ENCODE results near the gene PSD2.

- TF ChIP-seq POLR2AphosphoS5 (IDR thresholded peaks at IDR 0.05; ENCODE audit: low read depth, low read length) = no peak
- TF ChIP-seq FOXP2 (optimal IDR thresholded peaks at IDR 0.05; ENCODE audit: borderline replicate concordance, extremely low read depth, extremely low read length, insufficient read depth) = no peak
- TF ChIP-seq, protein P1, sequence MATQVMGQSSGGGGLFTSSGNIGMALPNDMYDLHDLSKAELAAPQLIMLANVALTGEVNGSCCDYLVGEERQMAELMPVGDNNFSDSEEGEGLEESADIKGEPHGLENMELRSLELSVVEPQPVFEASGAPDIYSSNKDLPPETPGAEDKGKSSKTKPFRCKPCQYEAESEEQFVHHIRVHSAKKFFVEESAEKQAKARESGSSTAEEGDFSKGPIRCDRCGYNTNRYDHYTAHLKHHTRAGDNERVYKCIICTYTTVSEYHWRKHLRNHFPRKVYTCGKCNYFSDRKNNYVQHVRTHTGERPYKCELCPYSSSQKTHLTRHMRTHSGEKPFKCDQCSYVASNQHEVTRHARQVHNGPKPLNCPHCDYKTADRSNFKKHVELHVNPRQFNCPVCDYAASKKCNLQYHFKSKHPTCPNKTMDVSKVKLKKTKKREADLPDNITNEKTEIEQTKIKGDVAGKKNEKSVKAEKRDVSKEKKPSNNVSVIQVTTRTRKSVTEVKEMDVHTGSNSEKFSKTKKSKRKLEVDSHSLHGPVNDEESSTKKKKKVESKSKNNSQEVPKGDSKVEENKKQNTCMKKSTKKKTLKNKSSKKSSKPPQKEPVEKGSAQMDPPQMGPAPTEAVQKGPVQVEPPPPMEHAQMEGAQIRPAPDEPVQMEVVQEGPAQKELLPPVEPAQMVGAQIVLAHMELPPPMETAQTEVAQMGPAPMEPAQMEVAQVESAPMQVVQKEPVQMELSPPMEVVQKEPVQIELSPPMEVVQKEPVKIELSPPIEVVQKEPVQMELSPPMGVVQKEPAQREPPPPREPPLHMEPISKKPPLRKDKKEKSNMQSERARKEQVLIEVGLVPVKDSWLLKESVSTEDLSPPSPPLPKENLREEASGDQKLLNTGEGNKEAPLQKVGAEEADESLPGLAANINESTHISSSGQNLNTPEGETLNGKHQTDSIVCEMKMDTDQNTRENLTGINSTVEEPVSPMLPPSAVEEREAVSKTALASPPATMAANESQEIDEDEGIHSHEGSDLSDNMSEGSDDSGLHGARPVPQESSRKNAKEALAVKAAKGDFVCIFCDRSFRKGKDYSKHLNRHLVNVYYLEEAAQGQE (IDR thresholded peaks at IDR 0.05; ENCODE audit: insufficient read depth in 1 of 2, low read depth in 2 of 2, low read length in 2 of 2) = no peak
Measured at GRCh38 chr5:139809331-139809810, 13.8 kb downstream of the PSD2 start.
